HFFc6 (cell line): ENCODE results near the gene ABCG1. TPM values are rescaled to one million over a fixed set of nuclear protein-coding genes. Genes with fewer than 3 reads are reported as not detected.

Source experiments
- DNase-seq: peaks from one replicate; pipeline ENCODE4 v3.0.0-alpha.2; 2018
- H3K27ac Mint-ChIP-seq: 2 replicates; pipeline ENCODE4 v1.8.0; 2020; ENCODE audit warnings: mild to moderate bottlenecking, mixed read lengths
- H3K27me3 Mint-ChIP-seq: 2 replicates; pipeline ENCODE4 v1.8.0; 2021; ENCODE audit warnings: mild to moderate bottlenecking, moderate library complexity, mixed read lengths; ENCODE audit not compliant: insufficient read depth
- H3K36me3 Mint-ChIP-seq: 2 replicates; pipeline ENCODE4 v1.8.0; 2021; ENCODE audit warnings: low read depth, mixed read lengths
- H3K4me1 Mint-ChIP-seq: 2 replicates; pipeline ENCODE4 v1.8.0; 2020; ENCODE audit warnings: low read depth, mixed read lengths
- H3K4me3 Mint-ChIP-seq: 2 replicates; pipeline ENCODE4 v1.8.0; 2020; ENCODE audit warnings: mild to moderate bottlenecking, moderate library complexity, mixed read lengths
- H3K9me3 Mint-ChIP-seq: 2 replicates; pipeline ENCODE4 v1.8.0; 2020; ENCODE audit warnings: mild to moderate bottlenecking, mixed read lengths
- CTCF ChIP-seq: fragments of 200-600 bp; sonication (generic); IDR thresholded peaks from 2 replicates; pipeline ENCODE4 v1.5.0; 2021; ENCODE audit warnings: antibody characterized with exemption, mild to moderate bottlenecking
- total RNA-seq, 6 experiments: library from RNA; stranded (reverse); fragmentation: NEBNext Ultra II Directional; extraction: Animal tissue kit (Norgen Biotek cat#: 25700); gene quantifications; 2 replicates in 1 of 6; 3 replicates in 5 of 6; pipeline ENCODE4 v1.2.3, GENCODE V29; 2021

Gene ABCG1
- total RNA-seq, 6 experiments from 2014 or later = not detected

- no peak overlapping the region for H3K4me3 Mint-ChIP-seq
Observed at GRCh38 chr21:42285569-42286245, 66.8 kb downstream of the ABCG1 start.

GRCh38 chr21:42286416-42286815, 67.5 kb downstream of the ABCG1 start:
- H3K4me3 Mint-ChIP-seq = no peak overlapping the region

More at GRCh38 chr21:42285569-42286245, 66.8 kb downstream of the ABCG1 start:
- no peak for DNase-seq
- Mint-ChIP-seq H3K36me3 (no peaks in the 10 kb centered on the region; the same call in 1 of the 2 replicates), H3K9me3 (peaks cover 56% of the 10 kb centered on the region), H3K27me3 (no peaks in the 10 kb centered on the region; the same call in 1 of the 2 replicates), H3K4me1 (no peaks in the 10 kb centered on the region), H3K27ac (no peak overlapping the region)
- TF ChIP-seq CTCF = no peak

GRCh38 chr21:42287193-42288083, 68.5 kb downstream of the ABCG1 start:
- no peak for TF ChIP-seq CTCF
- H3K9me3 Mint-ChIP-seq = peaks cover 52% of the 10 kb centered on the region
- H3K27me3 Mint-ChIP-seq = peaks cover 1% of the 10 kb centered on the region; the same call in 1 of the 2 replicates
- no peaks in the 10 kb centered on the region for H3K4me1 Mint-ChIP-seq
- DNase-seq = no peak
- H3K4me3 Mint-ChIP-seq = no peak overlapping the region
- H3K36me3 Mint-ChIP-seq = no peaks in the 10 kb centered on the region; the same call in 1 of the 2 replicates
- no peak overlapping the region for H3K27ac Mint-ChIP-seq

More at GRCh38 chr21:42286416-42286815, 67.5 kb downstream of the ABCG1 start:
- H3K36me3 Mint-ChIP-seq = no peaks in the 10 kb centered on the region; the same call in 1 of the 2 replicates
- H3K27me3 Mint-ChIP-seq = peaks cover 1% of the 10 kb centered on the region; the same call in 1 of the 2 replicates
- H3K4me1 Mint-ChIP-seq = no peaks in the 10 kb centered on the region
- TF ChIP-seq CTCF = no peak
- H3K9me3 Mint-ChIP-seq = peaks cover 59% of the 10 kb centered on the region
- no peak overlapping the region for H3K27ac Mint-ChIP-seq
- DNase-seq = no peak

- no peak overlapping the region for H3K4me3 Mint-ChIP-seq
- no peak for TF ChIP-seq CTCF
- peaks cover 1% of the 10 kb centered on the region; the same call in 1 of the 2 replicates for H3K27me3 Mint-ChIP-seq
- no peaks in the 10 kb centered on the region; the same call in 1 of the 2 replicates for H3K36me3 Mint-ChIP-seq
- H3K9me3 Mint-ChIP-seq = peaks cover 45% of the 10 kb centered on the region
- H3K4me1 Mint-ChIP-seq = no peaks in the 10 kb centered on the region
- DNase-seq = no peak
- no peak overlapping the region for H3K27ac Mint-ChIP-seq
Observed at GRCh38 chr21:42288962-42289361, 70.0 kb downstream of the ABCG1 start.

DNA sequence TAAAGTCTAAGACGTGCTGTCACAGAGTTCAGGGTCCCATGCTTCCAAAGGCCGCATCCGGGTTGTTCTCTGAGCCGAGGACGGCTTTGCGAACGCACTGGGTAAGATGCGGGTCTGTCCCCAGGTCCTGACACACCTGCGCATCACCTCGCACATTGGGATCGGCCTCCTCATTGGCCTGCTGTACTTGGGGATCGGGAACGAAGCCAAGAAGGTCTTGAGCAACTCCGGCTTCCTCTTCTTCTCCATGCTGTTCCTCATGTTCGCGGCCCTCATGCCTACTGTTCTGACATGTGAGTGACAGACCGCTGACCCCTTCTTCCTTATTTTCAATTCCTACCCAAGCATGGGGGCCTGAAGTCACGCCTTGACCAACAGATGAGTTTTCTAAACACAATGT, 71.0 kb downstream of the ABCG1 start:
- H3K9me3 Mint-ChIP-seq = peaks cover 52% of the 10 kb centered on the region
- no peak for DNase-seq
- H3K27me3 Mint-ChIP-seq = peaks cover 1% of the 10 kb centered on the region; the same call in 1 of the 2 replicates
- peaks cover 4% of the 10 kb centered on the region; the same call in 1 of the 2 replicates for H3K36me3 Mint-ChIP-seq
- H3K4me1 Mint-ChIP-seq = no peaks in the 10 kb centered on the region
- no peak overlapping the region for H3K4me3 Mint-ChIP-seq
- TF ChIP-seq CTCF = no peak
- H3K27ac Mint-ChIP-seq = no peak overlapping the region
